ENCODE results near the gene TERC.
"Not testable (repeated sequence)": the region's sequence is repeated elsewhere in the genome, so short reads cannot be mapped to it uniquely, and the experiment has no call there.

TERC gene

DNA sequence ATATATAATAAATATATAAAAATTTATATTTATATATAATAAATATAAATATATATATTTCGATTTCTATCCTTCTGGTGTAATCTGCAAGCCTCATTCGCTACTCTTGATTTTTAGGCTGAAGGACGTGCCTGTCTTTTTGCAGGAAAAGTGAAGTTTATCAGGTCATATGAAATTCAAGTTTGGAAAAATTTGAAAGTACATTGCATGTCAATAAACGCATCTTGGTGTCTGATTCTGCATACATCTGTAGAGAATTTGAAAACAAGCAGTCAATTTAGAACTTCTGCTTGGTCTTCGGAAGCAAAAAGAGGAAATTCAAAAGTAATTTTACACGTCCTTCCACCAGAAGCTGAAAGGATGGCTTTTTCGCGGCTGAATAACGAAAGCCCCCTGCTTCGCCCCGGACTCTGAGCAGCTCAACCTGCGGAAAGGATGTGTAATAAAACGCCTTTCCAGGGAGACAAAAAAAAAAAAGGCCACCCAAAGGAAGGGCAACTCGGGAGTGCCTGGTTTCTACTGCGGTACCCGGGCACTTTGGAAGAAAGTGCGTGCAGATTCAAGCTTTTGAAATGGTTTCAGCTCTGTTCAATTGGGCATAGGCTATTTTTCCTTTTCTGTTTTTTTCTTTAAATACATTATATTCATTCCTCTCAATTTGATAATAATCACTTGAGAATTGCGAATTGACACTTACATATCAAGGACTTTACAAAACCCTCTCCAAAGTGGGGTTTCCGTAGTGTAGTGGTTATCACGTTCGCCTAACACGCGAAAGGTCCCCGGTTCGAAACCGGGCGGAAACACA, 6.8 kb upstream of the TERC start:
- DNase-seq = peak; percentile 65

GRCh38 chr3:169769287-169770181, 4.7 kb upstream of the TERC start, which contains the start of gene ACTRT3:
TSS of gene ACTRT3 (minus strand) at chr3:169769561. CDS start at chr3:169769520, 41 bp downstream.
- DNase-seq = peak; percentile 46

DNA sequence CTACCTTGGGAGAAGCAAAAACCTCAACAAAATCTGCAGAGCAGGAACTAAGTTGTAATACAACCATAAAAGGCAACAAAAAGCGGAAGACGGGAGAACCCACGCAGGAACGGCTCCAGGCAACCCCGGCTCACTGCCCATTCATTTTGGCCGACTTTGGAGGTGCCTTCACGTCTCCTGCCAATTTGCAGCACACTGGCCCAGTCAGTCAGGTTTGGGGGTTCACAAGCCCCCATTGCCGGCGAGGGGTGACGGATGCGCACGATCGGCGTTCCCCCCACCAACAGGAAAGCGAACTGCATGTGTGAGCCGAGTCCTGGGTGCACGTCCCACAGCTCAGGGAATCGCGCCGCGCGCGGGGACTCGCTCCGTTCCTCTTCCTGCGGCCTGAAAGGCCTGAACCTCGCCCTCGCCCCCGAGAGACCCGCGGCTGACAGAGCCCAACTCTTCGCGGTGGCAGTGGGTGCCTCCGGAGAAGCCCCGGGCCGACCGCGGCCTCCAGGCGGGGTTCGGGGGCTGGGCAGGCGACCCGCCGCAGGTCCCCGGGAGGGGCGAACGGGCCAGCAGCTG, 463 bp downstream of the TERC start:
- DNase-seq = peak; percentile 68

DNA sequence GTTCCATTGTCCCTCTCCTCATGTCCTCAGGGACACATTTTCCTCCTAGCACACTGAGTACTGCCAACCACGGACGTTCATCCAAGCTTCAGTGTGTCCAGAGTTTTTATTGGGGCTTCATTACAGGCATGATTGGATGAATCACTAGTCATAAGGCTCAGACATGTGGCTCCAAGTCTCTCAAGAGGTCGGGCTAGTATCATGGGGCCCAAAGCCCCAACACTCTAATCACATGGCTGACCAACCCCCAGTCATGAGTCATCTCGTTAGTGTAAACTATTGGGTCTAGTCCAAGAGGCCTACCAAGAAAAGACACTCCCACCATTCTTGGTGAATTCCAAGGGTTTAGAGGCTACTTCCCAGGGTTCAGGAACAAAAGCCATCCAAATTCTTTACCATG, 4.4 kb downstream of the TERC start:
- peak; percentile 76 for DNase-seq

DNA sequence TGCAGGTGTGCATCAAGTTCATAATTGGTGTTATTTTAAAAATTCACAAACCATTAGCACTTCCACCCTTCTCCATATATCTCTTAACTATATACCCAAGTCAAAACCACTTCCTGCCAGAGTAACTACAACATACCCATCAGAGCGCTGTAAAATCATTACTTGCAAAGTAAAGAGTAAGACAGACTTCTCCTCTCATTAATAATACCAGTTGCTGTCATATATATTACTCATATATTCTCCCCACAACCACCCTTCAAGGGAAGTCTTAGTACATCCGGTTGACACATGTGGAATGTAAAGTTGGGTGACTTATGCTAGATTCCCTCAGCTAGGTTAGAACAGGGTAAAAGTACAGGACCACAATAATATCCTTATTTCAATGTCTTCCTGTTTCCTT, 5.6 kb downstream of the TERC start:
- peak; percentile 88 for DNase-seq

DNA sequence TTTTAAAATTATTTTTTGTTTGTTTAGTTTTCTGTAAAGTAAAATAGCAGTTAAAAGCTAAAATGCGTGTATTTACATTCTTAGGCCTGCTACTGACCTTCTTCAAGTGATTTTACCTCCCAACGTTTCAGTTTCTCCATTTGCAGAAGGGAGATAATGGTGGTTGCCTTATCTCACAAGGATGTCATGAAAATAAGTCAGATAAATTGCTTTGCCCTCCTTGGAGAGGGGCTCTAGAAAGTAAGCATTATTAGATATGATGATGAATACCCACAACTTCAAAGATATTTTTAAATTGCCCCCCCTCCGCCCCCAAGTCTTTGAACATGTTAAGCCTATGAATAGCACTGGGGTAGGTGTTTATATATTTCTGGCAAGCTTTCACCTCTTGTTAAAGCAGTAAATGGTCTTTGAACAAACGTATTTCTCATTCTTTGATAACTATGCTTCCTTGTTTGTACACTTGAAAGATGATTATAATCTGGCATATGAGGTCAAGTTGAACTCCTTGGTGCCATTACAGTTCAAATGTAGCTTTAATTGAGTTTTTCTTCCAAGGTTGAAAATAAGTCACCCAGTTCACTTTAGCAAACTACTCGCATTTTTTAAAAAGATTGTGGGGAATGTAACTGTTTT, 6.4 kb downstream of the TERC start:
- no peak for DNase-seq

- DNase-seq = no peak
Observed at GRCh38 chr3:169755488-169755887, 9.4 kb downstream of the TERC start.

DNA sequence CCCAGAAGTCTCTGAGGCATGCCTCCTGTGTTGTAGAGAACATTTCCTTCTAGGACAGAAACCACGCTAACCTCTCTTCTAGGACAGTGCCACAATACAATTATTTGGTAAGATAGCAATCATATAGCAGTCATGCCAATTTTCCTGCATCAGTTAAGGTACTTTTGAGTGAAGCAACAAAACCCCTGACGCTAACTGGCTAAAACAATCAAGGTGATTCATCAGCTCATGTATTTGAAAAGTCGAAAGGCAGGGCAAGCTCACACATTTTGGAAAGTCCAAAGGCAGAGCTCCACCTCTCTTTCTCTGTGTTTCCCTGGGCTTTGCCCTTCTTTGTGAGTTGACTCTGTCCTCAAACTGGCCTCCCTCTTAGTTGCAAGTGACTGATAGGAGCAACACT, 10.1 kb downstream of the TERC start:
- no peak for DNase-seq

DNA sequence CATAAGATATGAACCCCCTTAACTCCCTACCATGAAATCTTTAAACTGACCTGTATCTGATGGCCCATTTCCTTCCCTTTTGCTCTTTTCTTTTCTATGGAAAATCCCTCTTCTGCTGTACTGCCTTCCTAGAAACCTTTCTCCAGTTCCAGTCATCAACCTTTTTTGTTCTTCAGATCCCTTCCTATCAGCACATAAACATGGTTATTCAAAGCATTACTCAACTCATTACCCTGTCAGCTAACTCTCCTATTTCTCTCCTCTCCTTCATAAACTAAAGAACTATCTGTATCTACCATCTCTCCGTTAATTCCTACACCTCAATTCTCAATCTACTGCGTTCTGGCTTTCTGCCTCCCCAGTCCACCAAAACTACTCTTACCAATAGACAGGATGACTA, 13.0 kb downstream of the TERC start:
- no peak for DNase-seq

DNA sequence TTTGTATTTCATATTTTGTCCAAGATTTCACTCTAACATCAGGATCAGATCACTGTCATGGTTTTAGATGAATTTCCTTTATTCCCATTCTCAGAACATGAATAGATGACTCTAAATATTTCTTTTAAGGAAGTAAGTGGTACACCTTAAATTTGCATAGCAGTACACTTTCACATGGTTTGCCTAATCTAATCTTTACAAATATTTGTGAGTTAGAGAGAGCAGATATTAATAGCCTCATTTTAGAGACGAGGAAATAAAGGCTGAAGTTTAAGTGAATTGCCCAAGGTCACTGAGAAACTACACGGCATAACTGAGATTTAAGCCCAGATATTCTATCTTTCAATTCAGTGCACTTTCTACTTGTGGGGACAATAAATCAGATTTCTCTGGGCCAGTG, 14.2 kb downstream of the TERC start:
- DNase-seq = no peak

DNA sequence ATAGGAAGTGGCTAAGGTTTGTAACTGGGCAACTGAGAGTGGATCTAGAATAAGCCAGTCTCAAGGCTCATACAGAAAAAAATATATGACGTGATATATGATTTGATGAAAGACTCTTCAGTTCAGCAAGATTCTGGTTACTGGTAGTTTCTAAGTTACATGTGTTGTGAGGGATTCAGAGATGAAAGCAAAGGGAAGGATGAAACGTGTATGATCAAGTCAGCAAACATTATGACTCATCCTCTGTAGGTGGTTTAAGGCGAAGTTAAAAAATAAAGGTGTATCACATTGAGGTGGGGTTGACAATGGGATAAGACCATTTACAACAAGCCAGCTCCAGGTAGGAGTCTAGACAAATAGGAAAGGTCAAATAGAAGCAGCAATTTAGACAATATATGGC, 16.2 kb downstream of the TERC start:
- DNase-seq = no peak

GRCh38 chr3:169746924-169747323, 17.9 kb downstream of the TERC start:
- DNase-seq = no peak

DNA sequence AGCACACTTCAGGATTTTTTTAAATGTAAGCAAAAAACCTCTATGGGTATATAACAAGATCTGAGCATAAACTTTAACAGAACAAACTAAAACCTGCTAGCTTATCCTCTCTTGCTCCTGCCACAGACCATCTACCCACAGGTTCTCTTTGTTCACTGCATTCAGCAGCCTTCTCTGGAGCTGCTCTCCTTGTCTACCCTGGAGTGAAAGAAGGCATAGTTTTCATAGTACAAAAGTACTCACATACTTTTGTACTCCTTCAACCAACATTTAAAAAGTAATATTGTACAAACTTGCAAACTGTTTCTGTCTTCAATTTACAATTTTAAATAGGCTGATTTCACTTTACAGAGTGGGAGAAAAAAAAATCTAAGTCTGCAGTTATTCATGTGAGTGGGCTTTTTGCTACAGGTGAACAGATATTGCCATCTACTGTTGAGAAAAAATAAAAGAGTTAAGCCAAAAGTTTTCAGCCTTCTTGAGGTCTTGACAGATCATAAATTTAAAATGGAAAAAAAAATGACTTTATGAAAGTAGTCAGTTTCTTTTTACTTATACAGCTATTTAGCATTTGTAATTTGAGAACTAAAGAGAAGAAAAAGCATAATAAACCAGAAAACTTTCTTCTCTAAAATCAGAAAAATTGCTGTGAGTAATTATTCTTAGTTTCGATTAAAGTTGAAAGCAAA, 20.4 kb downstream of the TERC start:
- DNase-seq = no peak

GRCh38 chr3:169739067-169739466, 25.8 kb downstream of the TERC start:
- DNase-seq = no peak

GRCh38 chr3:169731857-169732256, 33.0 kb downstream of the TERC start:
- not testable (repeated sequence) for DNase-seq

GRCh38 chr3:169722724-169723123, 42.1 kb downstream of the TERC start:
- no peak for DNase-seq

DNA sequence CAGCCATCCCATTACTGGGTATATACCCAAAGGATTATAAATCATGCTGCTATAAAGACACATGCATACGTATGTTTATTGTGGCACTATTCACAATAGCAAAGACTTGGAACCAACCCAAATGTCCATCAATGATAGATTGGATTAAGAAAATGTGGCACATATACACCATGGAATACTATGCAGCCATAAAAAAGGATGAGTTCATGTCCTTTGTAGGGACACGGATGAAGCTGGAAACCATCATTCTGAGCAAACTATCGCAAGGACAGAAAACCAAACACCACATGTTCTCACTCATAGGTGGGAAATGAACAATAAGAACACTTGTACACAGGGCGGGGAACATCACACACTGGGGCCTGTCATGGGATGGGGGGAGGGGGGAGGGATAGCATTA, 46.4 kb downstream of the TERC start:
- DNase-seq = not testable (repeated sequence)

Data from HCEC 1CT (cell line).